Vagina (tissue), 2 donors: ENCODE measurements around the gene GSK3A.

Experiments
- POLR2A ChIP-seq, 2 donors: fragments of 450-650 bp; IDR thresholded peaks; one replicate each; pipeline ENCODE4 v1.6.1; 2017; ENCODE audit warnings: antibody characterized with exemption in 2 of 2, mild to moderate bottlenecking in 2 of 2, moderate library complexity in 2 of 2
- TF ChIP-seq, protein P1 (sequence below), 3 experiments: fragments of 450-650 bp in 2 of 3; fragments of 200-600 bp in 1 of 3; sonication (generic) in 1 of 3; IDR thresholded peaks; one replicate each; pipeline ENCODE4 v1.5.1; 2017 to 2019; ENCODE audit warnings: antibody characterized with exemption in 3 of 3, mild to moderate bottlenecking in 2 of 3, moderate library complexity in 2 of 3

- TF ChIP-seq, protein P1, sequence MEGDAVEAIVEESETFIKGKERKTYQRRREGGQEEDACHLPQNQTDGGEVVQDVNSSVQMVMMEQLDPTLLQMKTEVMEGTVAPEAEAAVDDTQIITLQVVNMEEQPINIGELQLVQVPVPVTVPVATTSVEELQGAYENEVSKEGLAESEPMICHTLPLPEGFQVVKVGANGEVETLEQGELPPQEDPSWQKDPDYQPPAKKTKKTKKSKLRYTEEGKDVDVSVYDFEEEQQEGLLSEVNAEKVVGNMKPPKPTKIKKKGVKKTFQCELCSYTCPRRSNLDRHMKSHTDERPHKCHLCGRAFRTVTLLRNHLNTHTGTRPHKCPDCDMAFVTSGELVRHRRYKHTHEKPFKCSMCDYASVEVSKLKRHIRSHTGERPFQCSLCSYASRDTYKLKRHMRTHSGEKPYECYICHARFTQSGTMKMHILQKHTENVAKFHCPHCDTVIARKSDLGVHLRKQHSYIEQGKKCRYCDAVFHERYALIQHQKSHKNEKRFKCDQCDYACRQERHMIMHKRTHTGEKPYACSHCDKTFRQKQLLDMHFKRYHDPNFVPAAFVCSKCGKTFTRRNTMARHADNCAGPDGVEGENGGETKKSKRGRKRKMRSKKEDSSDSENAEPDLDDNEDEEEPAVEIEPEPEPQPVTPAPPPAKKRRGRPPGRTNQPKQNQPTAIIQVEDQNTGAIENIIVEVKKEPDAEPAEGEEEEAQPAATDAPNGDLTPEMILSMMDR (IDR thresholded peaks at IDR 0.05), result no peak
- no peak for TF ChIP-seq POLR2A (IDR thresholded peaks at IDR 0.05)
Observed at GRCh38 chr19:42230571-42230970, 11.8 kb downstream of the GSK3A start.
